ENCODE measurements around the gene CREBRF.
A peak's percentile ranks its signal among the peaks of the same experiment; 100 is the strongest.
"Not testable (repeated sequence)": the region's sequence is repeated elsewhere in the genome, so short reads cannot be mapped to it uniquely, and the experiment has no call there.

Gene CREBRF

GRCh38 chr5:173153842-173154241, 97.7 kb downstream of the CREBRF start:
- Histone ChIP-seq H3K27ac (ENCODE audit: low read length) (no peak overlapping the region), H3K4me1 (ENCODE audit: control insufficient read depth, insufficient read depth, low read length) (no peaks in the 10 kb centered on the region), H3K9ac (ENCODE audit: low read length in 2 of 2) (no peak overlapping the region), H3K9me3 (ENCODE audit: control insufficient read depth in 2 of 2, low read length in 2 of 2) (no peaks in the 10 kb centered on the region), H3K27me3 (ENCODE audit: control insufficient read depth in 1 of 2, insufficient read depth in 2 of 2, low read length in 2 of 2) (no peaks in the 10 kb centered on the region), H3K4me3 (ENCODE audit: low read length in 2 of 2) (no peak overlapping the region), H3K36me3 (ENCODE audit: control insufficient read depth in 2 of 2, insufficient read depth in 2 of 2, low read length in 2 of 2) (peaks cover 32 to 33% of the 10 kb centered on the region in 2 donors)

GRCh38 chr5:173154619-173155018, 98.5 kb downstream of the CREBRF start:
- H3K4me1 ChIP-seq (ENCODE audit: control insufficient read depth, insufficient read depth, low read length); H3K27me3 ChIP-seq (ENCODE audit: control insufficient read depth in 1 of 2, insufficient read depth in 2 of 2, low read length in 2 of 2); H3K9me3 ChIP-seq (ENCODE audit: control insufficient read depth in 2 of 2, low read length in 2 of 2); H3K9ac ChIP-seq (ENCODE audit: low read length in 2 of 2); H3K27ac ChIP-seq (ENCODE audit: low read length); H3K4me3 ChIP-seq (ENCODE audit: low read length in 2 of 2): not testable (repeated sequence)
- H3K36me3 ChIP-seq (ENCODE audit: control insufficient read depth in 2 of 2, insufficient read depth in 2 of 2, low read length in 2 of 2) = peaks cover 29 to 32% of the 10 kb centered on the region in 2 donors

GRCh38 chr5:173155912-173156311, 99.8 kb downstream of the CREBRF start:
- H3K9ac ChIP-seq (ENCODE audit: low read length in 2 of 2) = no peak overlapping the region
- no peak overlapping the region for H3K4me3 ChIP-seq (ENCODE audit: low read length in 2 of 2)
- H3K4me1 ChIP-seq (ENCODE audit: control insufficient read depth, insufficient read depth, low read length) = no peaks in the 10 kb centered on the region
- H3K27ac ChIP-seq (ENCODE audit: low read length) = no peak overlapping the region
- peaks cover 36 to 38% of the 10 kb centered on the region in 2 donors for H3K36me3 ChIP-seq (ENCODE audit: control insufficient read depth in 2 of 2, insufficient read depth in 2 of 2, low read length in 2 of 2)
- H3K9me3 ChIP-seq (ENCODE audit: control insufficient read depth in 2 of 2, low read length in 2 of 2) = no peaks in the 10 kb centered on the region
- H3K27me3 ChIP-seq (ENCODE audit: control insufficient read depth in 1 of 2, insufficient read depth in 2 of 2, low read length in 2 of 2) = no peaks in the 10 kb centered on the region

- no peak overlapping the region for H3K27ac ChIP-seq (ENCODE audit: low read length)
- peaks cover 3% of the 10 kb centered on the region for H3K4me1 ChIP-seq (ENCODE audit: control insufficient read depth, insufficient read depth, low read length)
- H3K27me3 ChIP-seq (ENCODE audit: control insufficient read depth in 1 of 2, insufficient read depth in 2 of 2, low read length in 2 of 2) = no peaks in the 10 kb centered on the region
- peaks cover 33 to 47% of the 10 kb centered on the region in 2 donors for H3K36me3 ChIP-seq (ENCODE audit: control insufficient read depth in 2 of 2, insufficient read depth in 2 of 2, low read length in 2 of 2)
- H3K4me3 ChIP-seq (ENCODE audit: low read length in 2 of 2) = no peak overlapping the region
- no peaks in the 10 kb centered on the region for H3K9me3 ChIP-seq (ENCODE audit: control insufficient read depth in 2 of 2, low read length in 2 of 2)
- no peak overlapping the region for H3K9ac ChIP-seq (ENCODE audit: low read length in 2 of 2)
Observed at GRCh38 chr5:173158366-173158765, 102.2 kb downstream of the CREBRF start.

GRCh38 chr5:173159256-173159655, 103.1 kb downstream of the CREBRF start:
- peaks cover 4% of the 10 kb centered on the region for H3K4me1 ChIP-seq (ENCODE audit: control insufficient read depth, insufficient read depth, low read length)
- H3K27ac ChIP-seq (ENCODE audit: low read length) = no peak overlapping the region
- peaks cover 26 to 48% of the 10 kb centered on the region in 2 donors for H3K36me3 ChIP-seq (ENCODE audit: control insufficient read depth in 2 of 2, insufficient read depth in 2 of 2, low read length in 2 of 2)
- no peaks in the 10 kb centered on the region for H3K27me3 ChIP-seq (ENCODE audit: control insufficient read depth in 1 of 2, insufficient read depth in 2 of 2, low read length in 2 of 2)
- H3K9me3 ChIP-seq (ENCODE audit: control insufficient read depth in 2 of 2, low read length in 2 of 2) = no peaks in the 10 kb centered on the region
- no peak overlapping the region for H3K4me3 ChIP-seq (ENCODE audit: low read length in 2 of 2)
- no peak overlapping the region for H3K9ac ChIP-seq (ENCODE audit: low read length in 2 of 2)

GRCh38 chr5:173161148-173161547, 105.0 kb downstream of the CREBRF start:
- H3K4me1 ChIP-seq (ENCODE audit: control insufficient read depth, insufficient read depth, low read length) = peaks cover 4% of the 10 kb centered on the region
- no peak overlapping the region for H3K4me3 ChIP-seq (ENCODE audit: low read length in 2 of 2)
- H3K27ac ChIP-seq (ENCODE audit: low read length) = no peak overlapping the region
- H3K36me3 ChIP-seq (ENCODE audit: control insufficient read depth in 2 of 2, insufficient read depth in 2 of 2, low read length in 2 of 2) = peaks cover 19 to 46% of the 10 kb centered on the region in 2 donors
- no peak overlapping the region for H3K9ac ChIP-seq (ENCODE audit: low read length in 2 of 2)
- H3K27me3 ChIP-seq (ENCODE audit: control insufficient read depth in 1 of 2, insufficient read depth in 2 of 2, low read length in 2 of 2) = no peaks in the 10 kb centered on the region
- no peaks in the 10 kb centered on the region for H3K9me3 ChIP-seq (ENCODE audit: control insufficient read depth in 2 of 2, low read length in 2 of 2)

GRCh38 chr5:173163219-173163618, 107.1 kb downstream of the CREBRF start:
- no peak overlapping the region for H3K27ac ChIP-seq (ENCODE audit: low read length)

GRCh38 chr5:173165177-173166016, 109.2 kb downstream of the CREBRF start:
- H3K9ac ChIP-seq (ENCODE audit: low read length in 2 of 2) = no peak overlapping the region
- H3K27me3 ChIP-seq (ENCODE audit: control insufficient read depth in 1 of 2, insufficient read depth in 2 of 2, low read length in 2 of 2) = no peaks in the 10 kb centered on the region
- peaks cover 4 to 28% of the 10 kb centered on the region in 2 donors for H3K36me3 ChIP-seq (ENCODE audit: control insufficient read depth in 2 of 2, insufficient read depth in 2 of 2, low read length in 2 of 2)
- no peaks in the 10 kb centered on the region for H3K9me3 ChIP-seq (ENCODE audit: control insufficient read depth in 2 of 2, low read length in 2 of 2)
- peaks cover 4% of the 10 kb centered on the region for H3K4me1 ChIP-seq (ENCODE audit: control insufficient read depth, insufficient read depth, low read length)
- no peak overlapping the region for H3K4me3 ChIP-seq (ENCODE audit: low read length in 2 of 2)
- H3K27ac ChIP-seq (ENCODE audit: low read length) = no peak overlapping the region

More at GRCh38 chr5:173163219-173163618, 107.1 kb downstream of the CREBRF start:
- Histone ChIP-seq H3K27me3 (ENCODE audit: control insufficient read depth in 1 of 2, insufficient read depth in 2 of 2, low read length in 2 of 2) (no peaks in the 10 kb centered on the region), H3K4me3 (ENCODE audit: low read length in 2 of 2) (no peak overlapping the region), H3K9me3 (ENCODE audit: control insufficient read depth in 2 of 2, low read length in 2 of 2) (no peaks in the 10 kb centered on the region), H3K4me1 (ENCODE audit: control insufficient read depth, insufficient read depth, low read length) (peaks cover 4% of the 10 kb centered on the region), H3K36me3 (ENCODE audit: control insufficient read depth in 2 of 2, insufficient read depth in 2 of 2, low read length in 2 of 2) (peaks cover 12 to 36% of the 10 kb centered on the region in 2 donors), H3K9ac (ENCODE audit: low read length in 2 of 2) (peak overlapping the region in 1 of 2 donors; percentile 2)

GRCh38 chr5:173172166-173172565, 116.0 kb downstream of the CREBRF start:
- Histone ChIP-seq H3K27me3 (ENCODE audit: control insufficient read depth in 1 of 2, insufficient read depth in 2 of 2, low read length in 2 of 2) (peaks cover 0 to 2% of the 10 kb centered on the region in 2 donors), H3K36me3 (ENCODE audit: control insufficient read depth in 2 of 2, insufficient read depth in 2 of 2, low read length in 2 of 2) (no peaks in the 10 kb centered on the region), H3K9me3 (ENCODE audit: control insufficient read depth in 2 of 2, low read length in 2 of 2) (no peaks in the 10 kb centered on the region), H3K9ac (ENCODE audit: low read length in 2 of 2) (no peak overlapping the region), H3K27ac (ENCODE audit: low read length) (no peak overlapping the region), H3K4me3 (ENCODE audit: low read length in 2 of 2) (no peak overlapping the region), H3K4me1 (ENCODE audit: control insufficient read depth, insufficient read depth, low read length) (no peaks in the 10 kb centered on the region)

GRCh38 chr5:173175523-173175922, 119.4 kb downstream of the CREBRF start:
- Histone ChIP-seq H3K36me3 (ENCODE audit: control insufficient read depth in 2 of 2, insufficient read depth in 2 of 2, low read length in 2 of 2) (no peaks in the 10 kb centered on the region), H3K4me3 (ENCODE audit: low read length in 2 of 2) (no peak overlapping the region), H3K27ac (ENCODE audit: low read length) (no peak overlapping the region), H3K27me3 (ENCODE audit: control insufficient read depth in 1 of 2, insufficient read depth in 2 of 2, low read length in 2 of 2) (peaks cover 0 to 2% of the 10 kb centered on the region in 2 donors), H3K9me3 (ENCODE audit: control insufficient read depth in 2 of 2, low read length in 2 of 2) (peaks cover 3 to 6% of the 10 kb centered on the region in 2 donors), H3K4me1 (ENCODE audit: control insufficient read depth, insufficient read depth, low read length) (no peaks in the 10 kb centered on the region), H3K9ac (ENCODE audit: low read length in 2 of 2) (no peak overlapping the region)

GRCh38 chr5:173178369-173178910, 122.3 kb downstream of the CREBRF start:
- Histone ChIP-seq H3K27me3 (ENCODE audit: control insufficient read depth in 1 of 2, insufficient read depth in 2 of 2, low read length in 2 of 2) (peaks cover 0 to 2% of the 10 kb centered on the region in 2 donors), H3K36me3 (ENCODE audit: control insufficient read depth in 2 of 2, insufficient read depth in 2 of 2, low read length in 2 of 2) (no peaks in the 10 kb centered on the region), H3K27ac (ENCODE audit: low read length) (no peak overlapping the region), H3K4me3 (ENCODE audit: low read length in 2 of 2) (no peak overlapping the region), H3K9ac (ENCODE audit: low read length in 2 of 2) (no peak overlapping the region), H3K9me3 (ENCODE audit: control insufficient read depth in 2 of 2, low read length in 2 of 2) (peaks cover 6 to 8% of the 10 kb centered on the region in 2 donors), H3K4me1 (ENCODE audit: control insufficient read depth, insufficient read depth, low read length) (no peaks in the 10 kb centered on the region)
